ENCODE measurements around the gene CCDC187. TPM values are rescaled to one million over a fixed set of nuclear protein-coding genes. Genes with fewer than 3 reads are reported as not detected.

CCDC187 gene
- total RNA-seq, 2 donors from 2014 or later, result not detected

GRCh38 chr9:136206602-136207275 is 97.2 kb downstream of the CCDC187 start:
- Mint-ChIP-seq H3K27ac (no peak overlapping the region), H3K4me3 (no peak overlapping the region), H3K36me3 (no peaks in the 10 kb centered on the region), H3K9me3 (no peaks in the 10 kb centered on the region), H3K4me1 (ENCODE audit: low read depth in 2 of 2) (peaks cover 3 to 8% of the 10 kb centered on the region in 2 donors), H3K27me3 (peaks cover 0 to 6% of the 10 kb centered on the region in 2 donors)
- peak; percentile 54 to 66 for ATAC-seq
- no peak for DNase-seq (ENCODE audit: low spot score)

- H3K27ac Mint-ChIP-seq, result no peak overlapping the region
These were observed 98.2 kb downstream of the CCDC187 start for GRCh38 chr9:136205707-136205992.

DNA sequence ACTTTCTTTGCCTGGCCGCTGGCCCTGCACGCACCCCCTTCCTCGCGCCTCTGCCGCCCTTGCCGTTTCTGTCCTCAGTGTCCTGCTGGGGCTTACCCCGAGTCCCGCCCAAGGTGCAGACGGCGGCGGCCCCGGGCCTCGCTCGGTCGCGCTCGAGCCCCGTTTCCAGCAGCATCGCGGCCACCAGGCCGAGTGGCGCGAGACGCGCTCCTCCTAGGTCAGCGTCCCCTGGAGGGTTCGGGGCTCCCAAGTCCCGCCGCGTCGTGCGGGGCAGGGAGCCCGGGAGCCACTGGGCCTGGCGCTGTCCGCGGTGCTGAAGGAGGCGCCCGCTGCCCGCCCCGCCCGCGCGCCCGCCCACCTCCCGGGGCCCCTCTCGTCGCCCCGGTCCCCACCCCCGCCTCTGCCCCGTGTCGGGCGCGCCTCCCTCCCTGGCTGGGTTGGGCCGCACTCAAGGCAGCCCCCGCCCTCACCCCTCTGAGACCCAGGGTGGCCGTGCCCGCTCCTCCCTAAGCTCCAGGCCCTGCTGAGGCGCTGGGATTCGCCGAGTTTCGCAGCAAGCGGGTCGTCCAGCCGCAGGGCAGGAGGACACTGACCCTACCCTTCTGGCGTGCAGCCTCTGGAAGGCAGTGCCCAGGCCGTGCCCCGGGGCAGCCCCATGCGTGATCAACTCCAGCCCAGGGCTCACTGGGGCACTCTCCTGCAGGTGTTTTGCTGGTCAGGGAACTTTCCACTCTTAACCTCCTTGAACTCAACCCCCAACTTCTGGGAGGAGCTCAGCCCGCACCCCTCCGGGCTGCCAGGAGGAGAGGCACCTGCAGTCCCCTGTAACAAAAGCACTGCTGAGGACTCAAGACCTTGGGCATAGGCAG is 98.8 kb downstream of the CCDC187 start, which contains the start of gene LHX3:
LHX3 (minus strand) TSS at position 291 of the 869 bp plus-strand sequence; CDS start at position 175, 116 bp downstream.
- Mint-ChIP-seq H3K27ac (no peak within 1 kb of the TSS), H3K36me3 (no peaks in the 10 kb centered on the region), H3K4me1 (ENCODE audit: low read depth in 2 of 2) (peaks cover 3 to 8% of the 10 kb centered on the region in 2 donors), H3K4me3 (no peak within 1 kb of the TSS), H3K9me3 (no peaks in the 10 kb centered on the region), H3K27me3 (peaks cover 0 to 6% of the 10 kb centered on the region in 2 donors)
- DNase-seq (ENCODE audit: low spot score), result no peak
- peak in 1 of 2 donors; percentile 32 for ATAC-seq

More at GRCh38 chr9:136205707-136205992, 98.2 kb downstream of the CCDC187 start:
- no peak for ATAC-seq
- Mint-ChIP-seq H3K27me3 (peaks cover 0 to 6% of the 10 kb centered on the region in 2 donors), H3K4me3 (no peak overlapping the region), H3K9me3 (no peaks in the 10 kb centered on the region), H3K4me1 (ENCODE audit: low read depth in 2 of 2) (peaks cover 3 to 8% of the 10 kb centered on the region in 2 donors), H3K36me3 (no peaks in the 10 kb centered on the region)
- DNase-seq (ENCODE audit: low spot score), result no peak

DNA sequence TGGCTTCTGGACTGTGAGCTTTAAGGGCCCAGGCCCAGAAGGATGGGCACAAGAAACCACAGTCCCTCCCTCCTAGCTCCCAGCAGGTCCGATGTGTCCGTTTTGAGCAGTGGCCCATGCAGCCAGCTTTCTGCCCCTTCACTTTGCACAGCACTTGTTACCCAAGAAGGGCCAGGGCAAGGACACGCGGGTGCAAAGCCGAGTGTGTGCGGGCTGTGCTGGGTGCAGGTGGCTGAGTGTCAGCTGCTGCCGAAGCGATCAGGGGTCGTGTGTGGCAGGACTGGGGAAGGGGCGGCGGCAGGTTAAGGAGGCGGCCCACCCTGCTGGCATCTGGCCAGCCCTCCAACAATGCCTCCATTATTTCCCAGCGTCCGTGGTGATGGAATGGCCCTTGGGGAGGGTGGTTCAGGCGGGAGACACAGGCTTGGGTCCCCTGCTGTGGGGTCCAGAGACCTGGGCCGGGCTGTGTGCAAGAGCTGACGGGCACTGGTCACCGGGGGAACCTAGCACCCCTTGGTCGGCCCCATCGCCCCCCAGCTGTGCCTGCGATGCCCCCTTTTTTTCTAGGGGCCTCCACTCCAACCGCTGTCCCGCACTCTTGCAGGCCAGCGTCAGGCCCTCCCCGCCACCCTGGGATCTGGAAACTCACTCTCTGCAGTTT is 99.6 kb downstream of the CCDC187 start:
- Mint-ChIP-seq H3K4me1 (ENCODE audit: low read depth in 2 of 2) (peaks cover 3 to 8% of the 10 kb centered on the region in 2 donors), H3K4me3 (no peak overlapping the region), H3K9me3 (no peaks in the 10 kb centered on the region), H3K27ac (no peak overlapping the region), H3K27me3 (peaks cover 0 to 6% of the 10 kb centered on the region in 2 donors), H3K36me3 (no peaks in the 10 kb centered on the region)
- no peak for DNase-seq (ENCODE audit: low spot score)
- no peak for ATAC-seq

DNA sequence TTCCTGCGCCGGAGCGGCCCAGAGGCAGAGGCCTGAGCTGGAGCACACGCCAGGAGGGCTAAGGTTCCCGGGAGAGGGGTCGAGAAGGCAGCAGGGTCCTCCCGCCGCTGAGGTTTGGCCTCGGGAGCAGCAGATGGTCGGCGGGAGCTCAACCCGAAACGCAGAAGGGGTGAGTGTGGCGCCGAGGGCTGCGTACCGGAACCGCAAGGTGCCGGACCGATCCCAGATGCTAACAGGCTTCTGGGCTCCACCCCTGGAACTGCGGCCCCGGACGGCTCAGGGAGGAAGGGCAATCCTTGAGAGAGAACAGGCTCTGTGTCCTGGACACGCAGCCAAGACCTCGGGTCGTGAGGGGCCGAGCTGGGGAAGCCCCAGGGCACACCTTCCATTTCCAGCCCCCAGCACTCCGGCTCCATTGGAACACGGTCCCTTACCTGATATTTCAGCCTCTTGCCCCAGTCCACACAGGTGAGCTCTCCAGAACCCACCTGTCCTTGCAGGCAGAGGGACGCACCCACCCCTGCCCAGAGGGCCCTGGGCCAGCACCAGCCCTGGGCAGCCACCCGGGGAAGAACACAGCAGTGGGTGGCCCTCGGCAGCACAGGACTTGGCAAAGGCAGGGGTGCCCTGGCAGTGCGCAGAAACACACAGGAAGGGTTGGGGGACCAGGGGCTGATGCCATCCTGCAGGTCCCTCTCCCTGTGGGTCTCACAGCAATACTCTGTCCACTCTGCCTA is 100.3 kb downstream of the CCDC187 start:
- peak in 1 of 2 donors; percentile 2 for ATAC-seq
- H3K27ac Mint-ChIP-seq, result no peak overlapping the region
- H3K9me3 Mint-ChIP-seq, result no peaks in the 10 kb centered on the region
- H3K4me1 Mint-ChIP-seq (ENCODE audit: low read depth in 2 of 2), result peaks cover 3 to 8% of the 10 kb centered on the region in 2 donors
- no peak for DNase-seq (ENCODE audit: low spot score)
- peaks cover 0 to 6% of the 10 kb centered on the region in 2 donors for H3K27me3 Mint-ChIP-seq
- no peak overlapping the region for H3K4me3 Mint-ChIP-seq
- no peaks in the 10 kb centered on the region for H3K36me3 Mint-ChIP-seq

- no peak overlapping the region for H3K4me3 Mint-ChIP-seq
- no peaks in the 10 kb centered on the region for H3K36me3 Mint-ChIP-seq
- no peak overlapping the region for H3K27ac Mint-ChIP-seq
- H3K9me3 Mint-ChIP-seq, result no peaks in the 10 kb centered on the region
- ATAC-seq, result no peak
- DNase-seq (ENCODE audit: low spot score), result no peak
- H3K4me1 Mint-ChIP-seq (ENCODE audit: low read depth in 2 of 2), result peaks cover 3 to 8% of the 10 kb centered on the region in 2 donors
- H3K27me3 Mint-ChIP-seq, result peaks cover 0 to 9% of the 10 kb centered on the region in 2 donors
These were observed 101.2 kb downstream of the CCDC187 start for GRCh38 chr9:136202454-136203407.

DNA sequence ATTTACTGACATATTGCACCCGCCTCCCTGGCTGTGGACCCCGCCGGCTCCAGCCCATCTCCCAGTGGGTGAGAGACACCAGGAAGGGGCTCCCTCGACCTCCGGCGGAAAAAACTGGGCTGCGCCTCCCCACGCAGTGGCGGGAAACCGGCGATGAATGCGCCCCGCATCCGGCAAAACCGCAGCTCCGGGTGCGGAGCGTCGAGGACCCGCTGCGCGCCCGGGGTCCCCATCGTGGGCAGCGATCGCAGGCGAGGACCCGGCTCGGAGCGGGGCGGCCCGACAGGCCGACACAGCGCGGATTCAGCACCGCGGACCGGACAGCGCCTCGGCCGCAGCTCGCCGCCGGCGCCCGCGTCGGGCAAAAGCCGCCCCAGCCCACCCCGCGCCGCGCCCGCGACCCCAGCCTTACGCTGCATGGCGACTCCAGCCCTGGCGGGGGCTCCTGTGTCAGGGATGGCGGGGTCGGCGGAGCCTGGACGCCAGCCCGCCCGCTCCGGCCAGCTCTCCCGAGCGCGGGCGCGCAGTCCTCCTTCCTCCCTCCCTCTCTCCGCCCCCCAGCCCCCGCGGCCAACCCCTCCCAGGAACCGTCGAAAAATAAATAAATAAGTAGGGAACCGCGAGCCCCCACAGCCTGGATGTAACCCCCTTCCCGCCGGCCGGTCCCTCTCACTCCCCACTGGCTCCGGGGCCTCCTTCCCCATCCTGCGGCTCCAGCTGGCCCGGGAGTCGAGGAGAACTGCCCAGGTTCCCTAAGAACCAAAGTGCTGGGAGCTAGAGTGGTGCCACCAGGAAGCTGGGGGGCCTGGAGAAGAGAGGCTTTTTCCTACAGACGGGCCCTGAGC is 102.1 kb downstream of the CCDC187 start:
- no peak for DNase-seq (ENCODE audit: low spot score)
- no peak for ATAC-seq
- no peaks in the 10 kb centered on the region for H3K36me3 Mint-ChIP-seq
- no peaks in the 10 kb centered on the region for H3K9me3 Mint-ChIP-seq
- no peak overlapping the region for H3K27ac Mint-ChIP-seq
- H3K4me1 Mint-ChIP-seq (ENCODE audit: low read depth in 2 of 2), result peaks cover under 1 to 3% of the 10 kb centered on the region in 2 donors
- no peak overlapping the region for H3K4me3 Mint-ChIP-seq
- H3K27me3 Mint-ChIP-seq, result peaks cover under 1 to 12% of the 10 kb centered on the region in 2 donors

GRCh38 chr9:136201174-136201573 is 102.7 kb downstream of the CCDC187 start:
- DNase-seq (ENCODE audit: low spot score) (no peak), ATAC-seq (no peak)
- Mint-ChIP-seq H3K27ac (no peak overlapping the region), H3K36me3 (no peaks in the 10 kb centered on the region), H3K27me3 (peaks cover 7 to 17% of the 10 kb centered on the region in 2 donors), H3K4me1 (ENCODE audit: low read depth in 2 of 2) (peaks cover 0 to 3% of the 10 kb centered on the region in 2 donors), H3K4me3 (no peak overlapping the region), H3K9me3 (no peaks in the 10 kb centered on the region)

GRCh38 chr9:136200424-136200823 is 103.5 kb downstream of the CCDC187 start:
- no peak overlapping the region for H3K4me3 Mint-ChIP-seq
- H3K9me3 Mint-ChIP-seq, result no peaks in the 10 kb centered on the region
- no peak for DNase-seq (ENCODE audit: low spot score)
- H3K27me3 Mint-ChIP-seq, result peaks cover 9 to 19% of the 10 kb centered on the region in 2 donors
- no peak overlapping the region for H3K27ac Mint-ChIP-seq
- H3K36me3 Mint-ChIP-seq, result no peaks in the 10 kb centered on the region
- peaks cover 0 to 3% of the 10 kb centered on the region in 2 donors for H3K4me1 Mint-ChIP-seq (ENCODE audit: low read depth in 2 of 2)
- ATAC-seq, result no peak
